Vagina (tissue), 2 donors: ENCODE results near the gene KAZN.

Source experiments
- POLR2A ChIP-seq, 2 donors: fragments of 450-650 bp; IDR thresholded peaks; one replicate each; pipeline ENCODE4 v1.6.1; 2017; ENCODE audit warnings: antibody characterized with exemption in 2 of 2, mild to moderate bottlenecking in 2 of 2, moderate library complexity in 2 of 2
- TF ChIP-seq, protein P1 (sequence below), 3 experiments: fragments of 450-650 bp in 2 of 3; fragments of 200-600 bp in 1 of 3; sonication (generic) in 1 of 3; IDR thresholded peaks; one replicate each; pipeline ENCODE4 v1.5.1; 2017 to 2019; ENCODE audit warnings: antibody characterized with exemption in 3 of 3, mild to moderate bottlenecking in 2 of 3, moderate library complexity in 2 of 3

DNA sequence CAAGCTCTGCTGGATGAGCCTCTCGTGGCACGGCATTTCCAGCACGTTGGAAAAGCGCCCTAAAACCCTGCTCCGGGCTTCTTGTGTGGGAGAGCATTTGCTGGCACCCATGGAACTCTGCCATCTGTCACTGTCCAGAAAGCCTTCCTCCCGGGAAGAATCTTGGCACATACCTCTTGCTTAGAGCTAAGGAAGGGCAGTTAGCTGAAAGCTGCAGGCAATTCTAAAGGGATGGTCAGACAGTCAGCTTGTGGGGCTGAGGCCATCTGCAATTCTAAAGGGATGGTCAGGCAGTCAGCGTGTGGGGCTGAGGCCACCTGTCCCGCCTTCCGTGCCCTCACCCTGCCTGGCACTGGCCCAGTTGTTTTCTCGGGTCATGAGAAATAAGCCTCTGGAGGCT is 416.0 kb downstream of the KAZN start:
- TF ChIP-seq, protein P1, sequence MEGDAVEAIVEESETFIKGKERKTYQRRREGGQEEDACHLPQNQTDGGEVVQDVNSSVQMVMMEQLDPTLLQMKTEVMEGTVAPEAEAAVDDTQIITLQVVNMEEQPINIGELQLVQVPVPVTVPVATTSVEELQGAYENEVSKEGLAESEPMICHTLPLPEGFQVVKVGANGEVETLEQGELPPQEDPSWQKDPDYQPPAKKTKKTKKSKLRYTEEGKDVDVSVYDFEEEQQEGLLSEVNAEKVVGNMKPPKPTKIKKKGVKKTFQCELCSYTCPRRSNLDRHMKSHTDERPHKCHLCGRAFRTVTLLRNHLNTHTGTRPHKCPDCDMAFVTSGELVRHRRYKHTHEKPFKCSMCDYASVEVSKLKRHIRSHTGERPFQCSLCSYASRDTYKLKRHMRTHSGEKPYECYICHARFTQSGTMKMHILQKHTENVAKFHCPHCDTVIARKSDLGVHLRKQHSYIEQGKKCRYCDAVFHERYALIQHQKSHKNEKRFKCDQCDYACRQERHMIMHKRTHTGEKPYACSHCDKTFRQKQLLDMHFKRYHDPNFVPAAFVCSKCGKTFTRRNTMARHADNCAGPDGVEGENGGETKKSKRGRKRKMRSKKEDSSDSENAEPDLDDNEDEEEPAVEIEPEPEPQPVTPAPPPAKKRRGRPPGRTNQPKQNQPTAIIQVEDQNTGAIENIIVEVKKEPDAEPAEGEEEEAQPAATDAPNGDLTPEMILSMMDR (IDR thresholded peaks at IDR 0.05), result no peak
- no peak for TF ChIP-seq POLR2A (IDR thresholded peaks at IDR 0.05)
